ENCODE results near the gene LHPP.

LHPP gene

GRCh38 chr10:124560377-124561105, 98.9 kb downstream of the LHPP start:
- no peaks in the 10 kb centered on the region for H3K4me1 Mint-ChIP-seq
- ATAC-seq (no peak), DNase-seq (no peak)
- H3K4me3 Mint-ChIP-seq: no peak overlapping the region
- no peak overlapping the region for H3K27ac Mint-ChIP-seq
- peaks cover 3% of the 10 kb centered on the region for H3K36me3 Mint-ChIP-seq (ENCODE audit: low read depth)
- no peaks in the 10 kb centered on the region for H3K27me3 Mint-ChIP-seq
- H3K9me3 Mint-ChIP-seq: peaks cover 4% of the 10 kb centered on the region

- ATAC-seq: no peak
- Mint-ChIP-seq H3K4me1 (no peaks in the 10 kb centered on the region), H3K27me3 (no peaks in the 10 kb centered on the region), H3K9me3 (peaks cover 4% of the 10 kb centered on the region), H3K27ac (no peak overlapping the region), H3K4me3 (no peak overlapping the region), H3K36me3 (ENCODE audit: low read depth) (peaks cover 3% of the 10 kb centered on the region)
- DNase-seq: no peak
Measured at GRCh38 chr10:124561206-124561605, 99.6 kb downstream of the LHPP start.

- ATAC-seq (no peak), DNase-seq (no peak)
- H3K4me1 Mint-ChIP-seq: no peaks in the 10 kb centered on the region
- H3K36me3 Mint-ChIP-seq (ENCODE audit: low read depth): peaks cover 3% of the 10 kb centered on the region
- H3K4me3 Mint-ChIP-seq: no peak overlapping the region
- no peak overlapping the region for H3K27ac Mint-ChIP-seq
- H3K9me3 Mint-ChIP-seq: peaks cover 4% of the 10 kb centered on the region
- H3K27me3 Mint-ChIP-seq: no peaks in the 10 kb centered on the region
Measured at GRCh38 chr10:124562425-124563060, 100.9 kb downstream of the LHPP start.

- peaks cover 4% of the 10 kb centered on the region for H3K9me3 Mint-ChIP-seq
- DNase-seq (no peak), ATAC-seq (no peak)
- no peak overlapping the region for H3K27ac Mint-ChIP-seq
- H3K4me3 Mint-ChIP-seq: no peak overlapping the region
- H3K27me3 Mint-ChIP-seq: no peaks in the 10 kb centered on the region
- H3K4me1 Mint-ChIP-seq: no peaks in the 10 kb centered on the region
- H3K36me3 Mint-ChIP-seq (ENCODE audit: low read depth): peaks cover 3% of the 10 kb centered on the region
Measured at GRCh38 chr10:124563320-124564040, 101.9 kb downstream of the LHPP start.

GRCh38 chr10:124564881-124565280, 103.3 kb downstream of the LHPP start:
- peaks cover 3% of the 10 kb centered on the region for H3K36me3 Mint-ChIP-seq (ENCODE audit: low read depth)
- no peak overlapping the region for H3K27ac Mint-ChIP-seq
- no peaks in the 10 kb centered on the region for H3K4me1 Mint-ChIP-seq
- ATAC-seq: no peak
- H3K4me3 Mint-ChIP-seq: no peak overlapping the region
- DNase-seq: no peak
- H3K9me3 Mint-ChIP-seq: peaks cover 4% of the 10 kb centered on the region
- no peaks in the 10 kb centered on the region for H3K27me3 Mint-ChIP-seq

GRCh38 chr10:124565565-124566221, 104.1 kb downstream of the LHPP start:
- peak; percentile 20 for DNase-seq
- no peak overlapping the region for H3K4me3 Mint-ChIP-seq
- no peak overlapping the region for H3K27ac Mint-ChIP-seq
- no peaks in the 10 kb centered on the region for H3K27me3 Mint-ChIP-seq
- H3K36me3 Mint-ChIP-seq (ENCODE audit: low read depth): peaks cover 3% of the 10 kb centered on the region
- no peak for ATAC-seq
- H3K9me3 Mint-ChIP-seq: peaks cover 4% of the 10 kb centered on the region
- no peaks in the 10 kb centered on the region for H3K4me1 Mint-ChIP-seq

- Mint-ChIP-seq H3K27ac (no peak overlapping the region), H3K9me3 (peaks cover 4% of the 10 kb centered on the region), H3K4me3 (no peak overlapping the region), H3K36me3 (ENCODE audit: low read depth) (peaks cover 3% of the 10 kb centered on the region), H3K4me1 (no peaks in the 10 kb centered on the region), H3K27me3 (no peaks in the 10 kb centered on the region)
- DNase-seq: no peak
- no peak for ATAC-seq
Measured at GRCh38 chr10:124566222-124566888, 104.7 kb downstream of the LHPP start.

- H3K4me1 Mint-ChIP-seq: no peaks in the 10 kb centered on the region
- ATAC-seq (no peak), DNase-seq (no peak)
- H3K9me3 Mint-ChIP-seq: no peaks in the 10 kb centered on the region
- no peak overlapping the region for H3K27ac Mint-ChIP-seq
- H3K27me3 Mint-ChIP-seq: no peaks in the 10 kb centered on the region
- no peak overlapping the region for H3K4me3 Mint-ChIP-seq
- H3K36me3 Mint-ChIP-seq (ENCODE audit: low read depth): no peaks in the 10 kb centered on the region
Measured at GRCh38 chr10:124566981-124567835, 105.6 kb downstream of the LHPP start.

- ATAC-seq: no peak
- Mint-ChIP-seq H3K4me3 (no peak overlapping the region), H3K4me1 (no peaks in the 10 kb centered on the region), H3K27me3 (no peaks in the 10 kb centered on the region), H3K9me3 (no peaks in the 10 kb centered on the region), H3K36me3 (ENCODE audit: low read depth) (no peaks in the 10 kb centered on the region), H3K27ac (no peak overlapping the region)
- DNase-seq: no peak
Measured at GRCh38 chr10:124568339-124568738, 106.7 kb downstream of the LHPP start.

- Mint-ChIP-seq H3K36me3 (ENCODE audit: low read depth) (no peaks in the 10 kb centered on the region), H3K27ac (no peak overlapping the region), H3K9me3 (no peaks in the 10 kb centered on the region), H3K4me3 (no peak overlapping the region), H3K4me1 (no peaks in the 10 kb centered on the region), H3K27me3 (no peaks in the 10 kb centered on the region)
- ATAC-seq: no peak
- DNase-seq: no peak
Measured at GRCh38 chr10:124568848-124569622, 107.4 kb downstream of the LHPP start.

- no peak for ATAC-seq
- H3K9me3 Mint-ChIP-seq: no peaks in the 10 kb centered on the region
- DNase-seq: no peak
- H3K27me3 Mint-ChIP-seq: no peaks in the 10 kb centered on the region
- no peaks in the 10 kb centered on the region for H3K4me1 Mint-ChIP-seq
- H3K4me3 Mint-ChIP-seq: no peak overlapping the region
- H3K36me3 Mint-ChIP-seq (ENCODE audit: low read depth): no peaks in the 10 kb centered on the region
- no peak overlapping the region for H3K27ac Mint-ChIP-seq
Measured at GRCh38 chr10:124569623-124570470, 108.2 kb downstream of the LHPP start.

GRCh38 chr10:124570646-124571045, 109.0 kb downstream of the LHPP start:
- Mint-ChIP-seq H3K4me3 (no peak overlapping the region), H3K27me3 (no peaks in the 10 kb centered on the region), H3K9me3 (no peaks in the 10 kb centered on the region), H3K36me3 (ENCODE audit: low read depth) (no peaks in the 10 kb centered on the region), H3K4me1 (no peaks in the 10 kb centered on the region), H3K27ac (no peak overlapping the region)
- ATAC-seq (no peak), DNase-seq (no peak)

Measured in activated naive CD8-positive, alpha-beta T cell treated with anti-CD3 and anti-CD28 coated beads, Interleukin-2, amount 50 U/mL, for 24 hours (primary cell).